ENCODE data around the gene BABAM2.

BABAM2 gene

GRCh38 chr2:27925766-27926472, 35.4 kb downstream of the BABAM2 start:
- no peak for DNase-seq
- in situ Hi-C loops (cut with HindIII; ENCODE audit: low pct_ligation_motif_present, low pct_unique_long_range_greater_than_20kb, low sequenced_read_pairs): no loop called here

- in situ Hi-C loops (cut with HindIII; ENCODE audit: low pct_ligation_motif_present, low pct_unique_long_range_greater_than_20kb, low sequenced_read_pairs): no loop called here
- no peak for DNase-seq
Observed at GRCh38 chr2:27929916-27930486, 39.5 kb downstream of the BABAM2 start.

DNA sequence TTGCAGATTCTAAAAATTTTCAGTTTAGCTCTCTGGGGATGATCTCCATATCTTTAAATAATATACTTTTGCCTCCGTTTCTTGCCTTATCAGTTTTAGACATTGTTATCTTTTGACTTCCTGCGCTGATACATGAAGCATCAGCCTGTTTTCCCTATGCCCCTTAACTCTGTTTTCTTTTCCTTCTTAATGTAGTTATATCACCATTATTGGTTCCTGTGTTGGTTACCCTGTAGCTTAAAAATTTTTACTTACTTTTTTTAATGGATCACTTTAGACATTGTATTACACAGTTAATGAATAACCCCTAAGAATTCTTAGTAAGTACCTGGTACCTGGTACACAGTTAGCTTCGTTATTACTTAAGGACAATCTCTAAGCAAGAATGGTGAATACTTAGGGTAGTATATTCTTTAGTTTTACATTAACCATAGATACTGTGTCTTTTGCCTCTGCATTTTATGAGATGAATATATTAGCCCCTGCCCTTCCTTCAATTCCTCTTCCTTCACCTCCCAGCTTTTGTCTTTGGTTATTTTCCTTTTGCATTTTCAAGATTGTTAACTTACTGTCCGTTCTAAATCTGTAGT, 40.9 kb downstream of the BABAM2 start:
- DNase-seq: no peak
- in situ Hi-C loops (cut with HindIII; ENCODE audit: low pct_ligation_motif_present, low pct_unique_long_range_greater_than_20kb, low sequenced_read_pairs): no loop called here

- DNase-seq: peak; percentile 83
- in situ Hi-C loops (cut with HindIII; ENCODE audit: low pct_ligation_motif_present, low pct_unique_long_range_greater_than_20kb, low sequenced_read_pairs): no loop called here
Observed at GRCh38 chr2:27932396-27932795, 41.9 kb downstream of the BABAM2 start.

GRCh38 chr2:27935026-27935425, 44.5 kb downstream of the BABAM2 start:
- in situ Hi-C loops (cut with HindIII; ENCODE audit: low pct_ligation_motif_present, low pct_unique_long_range_greater_than_20kb, low sequenced_read_pairs): no loop called here
- no peak for DNase-seq

DNA sequence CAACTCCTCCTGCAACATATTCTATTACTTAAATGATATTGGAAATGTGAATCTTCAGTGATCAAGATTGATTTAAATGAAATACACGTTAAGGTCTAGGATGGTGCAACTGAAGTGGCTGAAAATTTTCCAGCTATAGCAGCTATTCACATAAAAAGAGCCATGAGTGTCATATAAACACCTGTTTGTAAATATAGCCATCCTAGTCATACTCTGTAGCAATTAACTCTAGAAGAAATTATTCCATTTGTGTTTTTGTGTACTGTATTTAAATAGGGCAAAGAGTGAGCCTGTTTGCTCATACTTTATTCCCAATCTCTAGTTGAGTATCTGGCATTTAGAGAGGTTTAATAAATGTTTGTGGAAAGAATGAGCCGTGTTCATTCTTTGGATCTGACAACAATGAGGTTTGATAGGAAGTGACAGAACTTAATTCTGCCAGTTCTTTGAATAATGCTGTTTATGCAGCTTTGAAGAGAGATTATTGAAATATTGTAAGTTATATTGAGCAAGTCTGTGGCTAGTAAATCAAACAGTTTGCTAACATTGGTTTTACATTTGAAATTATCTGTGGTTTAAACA, 49.7 kb downstream of the BABAM2 start:
- DNase-seq: no peak
- in situ Hi-C loops (cut with HindIII; ENCODE audit: low pct_ligation_motif_present, low pct_unique_long_range_greater_than_20kb, low sequenced_read_pairs): no loop called here

DNA sequence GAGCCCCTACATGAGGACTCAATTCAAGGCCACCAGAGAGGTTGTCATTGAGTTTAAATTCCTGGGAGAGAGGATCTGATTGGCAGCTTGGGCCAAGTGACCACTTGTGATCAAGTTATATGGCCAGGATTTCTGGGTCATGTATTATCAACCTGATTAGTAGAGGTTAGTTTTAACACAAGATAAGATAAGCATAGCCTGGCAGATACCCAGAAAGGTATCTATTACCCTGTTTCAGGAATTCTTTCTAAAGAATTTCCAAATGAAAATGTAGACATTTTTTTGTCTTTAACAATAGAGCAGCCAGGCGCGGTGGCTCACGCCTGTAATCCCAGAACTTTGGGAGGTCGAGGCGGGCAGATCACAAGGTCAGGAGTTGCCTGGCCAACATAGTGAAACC, 50.5 kb downstream of the BABAM2 start:
- in situ Hi-C loops (cut with HindIII; ENCODE audit: low pct_ligation_motif_present, low pct_unique_long_range_greater_than_20kb, low sequenced_read_pairs): no loop called here

DNA sequence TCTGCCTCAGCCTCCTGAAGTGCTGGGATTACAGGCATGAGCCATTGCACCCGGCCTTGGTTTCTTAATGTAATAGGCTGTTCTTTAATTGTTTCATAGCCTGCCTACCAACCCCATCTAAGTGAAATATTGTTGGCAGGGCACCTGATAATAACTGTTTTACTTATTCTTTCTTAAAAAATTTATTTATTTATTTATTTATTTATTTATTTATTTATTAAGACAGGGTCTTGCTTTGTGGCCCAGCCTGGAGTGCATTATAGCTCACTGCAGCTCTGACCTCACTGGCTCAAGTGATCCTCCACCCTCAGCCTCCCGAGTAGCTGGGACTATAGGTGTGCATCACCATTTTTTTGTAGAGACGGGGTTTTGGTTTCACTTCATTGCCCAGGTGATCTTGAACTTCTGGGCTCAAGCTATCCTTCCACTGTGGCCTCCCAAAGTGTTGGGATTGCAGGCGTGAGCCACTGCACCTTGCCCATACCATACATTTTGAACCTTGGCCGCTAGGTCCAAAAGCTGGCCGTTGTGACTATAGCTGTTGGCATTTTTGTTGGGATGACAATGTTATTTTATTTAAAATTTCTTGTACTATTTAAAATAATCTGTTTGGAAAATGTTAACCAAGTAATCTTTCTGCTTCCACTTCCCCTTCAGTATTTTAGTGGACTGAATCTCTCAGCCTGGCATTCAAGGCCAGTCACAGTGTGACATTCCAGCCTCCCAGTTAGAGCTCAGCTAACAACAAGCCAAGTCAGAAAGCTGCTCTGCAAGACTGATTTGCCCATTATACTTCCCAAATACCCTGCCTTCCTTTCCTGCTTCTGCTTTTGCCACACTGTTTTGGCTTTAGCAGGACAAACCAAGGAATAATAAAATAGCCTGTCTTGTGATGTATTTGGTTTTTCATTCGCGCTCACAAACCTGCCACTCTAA, 52.4 kb downstream of the BABAM2 start:
- in situ Hi-C loops (cut with HindIII; ENCODE audit: low pct_ligation_motif_present, low pct_unique_long_range_greater_than_20kb, low sequenced_read_pairs): no loop called here
- DNase-seq: no peak

More for the DNA sequence above, 50.5 kb downstream of the BABAM2 start:
- no peak for DNase-seq

GRCh38 chr2:27946530-27947060, 56.1 kb downstream of the BABAM2 start:
- DNase-seq: peak; percentile 40
- in situ Hi-C loops (cut with HindIII; ENCODE audit: low pct_ligation_motif_present, low pct_unique_long_range_greater_than_20kb, low sequenced_read_pairs): no loop called here

DNA sequence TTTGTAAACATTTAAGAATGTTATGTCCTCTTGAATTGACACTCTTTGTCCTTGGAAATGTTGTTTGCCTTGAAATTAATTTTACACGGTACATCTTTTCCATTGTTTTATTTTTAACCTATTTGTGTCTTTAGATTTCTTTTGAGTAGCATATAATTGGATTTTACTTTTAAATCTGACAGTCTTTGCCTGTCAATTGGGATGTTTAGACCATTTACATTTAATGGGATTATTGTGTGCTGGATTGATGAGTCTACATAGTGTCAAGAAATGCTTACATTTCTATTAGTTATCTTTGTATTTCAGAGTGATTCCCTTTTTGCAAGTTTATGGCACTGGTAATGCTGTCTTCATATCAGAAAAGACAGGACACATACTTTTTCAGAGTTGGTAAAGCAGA, 61.5 kb downstream of the BABAM2 start:
- in situ Hi-C loops (cut with HindIII; ENCODE audit: low pct_ligation_motif_present, low pct_unique_long_range_greater_than_20kb, low sequenced_read_pairs): no loop called here
- DNase-seq: no peak

DNA sequence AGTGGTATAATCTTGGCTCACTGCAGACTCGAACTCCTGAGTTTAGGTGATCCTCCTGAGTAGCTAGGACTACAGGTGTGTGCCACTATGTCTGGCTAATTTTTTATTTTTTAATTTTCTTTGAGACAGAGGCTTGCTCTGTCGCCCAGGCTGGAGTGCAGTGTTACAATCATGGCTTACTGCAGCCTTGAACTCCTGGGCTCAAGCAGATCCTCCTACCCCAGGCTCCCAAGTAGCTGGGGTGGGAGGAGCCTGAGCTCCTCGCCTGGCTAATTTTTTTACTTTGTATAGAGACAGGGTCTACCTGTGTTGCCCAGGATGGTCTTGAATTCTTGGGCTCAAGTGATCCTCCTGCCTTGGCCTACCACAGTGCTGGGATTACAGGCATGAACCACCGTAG, 62.5 kb downstream of the BABAM2 start:
- in situ Hi-C loops (cut with HindIII; ENCODE audit: low pct_ligation_motif_present, low pct_unique_long_range_greater_than_20kb, low sequenced_read_pairs): no loop called here
- no peak for DNase-seq

DNA sequence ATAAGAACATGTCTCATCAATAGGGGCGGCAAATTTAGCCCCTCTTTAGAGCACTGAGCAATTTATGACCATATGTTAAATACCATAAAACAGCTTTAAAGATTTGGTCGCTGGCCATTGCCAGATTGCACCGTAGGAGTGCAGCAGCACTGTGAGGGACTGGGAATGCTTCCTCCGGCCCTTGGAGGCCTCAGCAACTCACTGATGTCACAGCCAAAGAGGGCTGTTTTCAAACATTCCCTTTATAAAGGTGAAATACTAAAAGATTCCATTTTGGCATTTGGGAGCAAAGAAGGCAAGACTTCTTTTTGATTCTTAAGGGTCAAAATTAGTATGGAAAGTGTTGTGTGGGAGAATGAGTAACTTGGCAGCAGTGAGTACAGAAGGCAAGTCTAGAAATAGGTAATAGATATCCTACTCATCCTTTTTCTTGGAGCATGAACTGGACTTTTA, 63.7 kb downstream of the BABAM2 start:
- in situ Hi-C loops (cut with HindIII; ENCODE audit: low pct_ligation_motif_present, low pct_unique_long_range_greater_than_20kb, low sequenced_read_pairs): no loop called here
- peak; percentile 67 for DNase-seq

GRCh38 chr2:27954771-27955383, 64.3 kb downstream of the BABAM2 start:
- DNase-seq: peak; percentile 97
- in situ Hi-C loops (cut with HindIII; ENCODE audit: low pct_ligation_motif_present, low pct_unique_long_range_greater_than_20kb, low sequenced_read_pairs): no loop called here

GRCh38 chr2:27955384-27956161, 65.0 kb downstream of the BABAM2 start:
- in situ Hi-C loops (cut with HindIII; ENCODE audit: low pct_ligation_motif_present, low pct_unique_long_range_greater_than_20kb, low sequenced_read_pairs): no loop called here
- DNase-seq: no peak

DNA sequence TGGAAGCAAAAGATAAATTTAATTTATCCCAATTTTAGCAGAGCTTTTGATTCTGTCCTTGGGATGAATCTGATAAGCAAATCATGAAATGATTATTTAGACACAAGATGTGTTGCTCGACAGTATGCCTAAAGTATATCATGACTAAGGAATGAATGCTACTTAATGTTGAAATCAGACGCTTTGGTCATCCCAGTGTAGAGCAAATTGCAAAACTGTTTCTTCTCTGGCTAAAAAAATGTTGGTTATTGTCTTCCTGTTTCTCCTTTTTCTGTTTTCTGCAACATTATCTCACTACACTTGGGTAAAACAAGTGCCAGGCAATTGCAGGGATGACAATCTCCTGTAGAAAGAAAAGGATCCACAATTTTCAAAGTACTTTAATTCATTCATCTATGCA, 66.4 kb downstream of the BABAM2 start:
- in situ Hi-C loops (cut with HindIII; ENCODE audit: low pct_ligation_motif_present, low pct_unique_long_range_greater_than_20kb, low sequenced_read_pairs): no loop called here
- DNase-seq: no peak

DNA sequence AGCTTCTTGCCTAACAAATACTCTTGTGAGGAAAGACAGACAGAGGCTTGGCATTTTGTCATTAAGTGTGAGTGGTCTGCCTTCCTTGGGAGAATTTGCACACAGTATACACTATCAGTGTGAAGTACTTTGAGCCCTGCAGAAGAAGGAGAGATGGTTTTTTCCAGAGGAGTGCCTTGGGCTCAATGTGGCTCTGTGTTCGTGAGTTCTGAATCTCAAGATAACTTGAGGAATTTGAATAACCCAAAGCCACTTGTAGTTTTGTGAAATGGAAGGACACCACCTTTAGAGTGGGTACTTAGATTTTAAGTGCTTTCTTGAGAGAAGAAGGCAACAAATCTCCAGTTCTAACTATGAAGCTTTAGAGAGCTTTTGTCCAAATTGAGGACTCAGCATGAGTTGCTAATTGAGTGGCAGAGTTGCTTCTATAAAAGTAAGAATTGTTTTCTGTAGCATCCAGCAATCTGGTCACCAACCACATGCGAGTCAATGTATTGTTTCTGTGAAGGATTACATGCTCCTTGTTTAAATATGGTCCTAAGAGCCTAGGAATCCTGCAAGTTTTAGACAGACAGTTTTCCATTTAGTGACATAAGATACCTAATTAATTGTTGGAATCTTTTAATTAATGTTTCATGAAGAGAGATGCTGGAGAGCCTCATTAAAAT, 68.3 kb downstream of the BABAM2 start:
- in situ Hi-C loops (cut with HindIII; ENCODE audit: low pct_ligation_motif_present, low pct_unique_long_range_greater_than_20kb, low sequenced_read_pairs): no loop called here

DNA sequence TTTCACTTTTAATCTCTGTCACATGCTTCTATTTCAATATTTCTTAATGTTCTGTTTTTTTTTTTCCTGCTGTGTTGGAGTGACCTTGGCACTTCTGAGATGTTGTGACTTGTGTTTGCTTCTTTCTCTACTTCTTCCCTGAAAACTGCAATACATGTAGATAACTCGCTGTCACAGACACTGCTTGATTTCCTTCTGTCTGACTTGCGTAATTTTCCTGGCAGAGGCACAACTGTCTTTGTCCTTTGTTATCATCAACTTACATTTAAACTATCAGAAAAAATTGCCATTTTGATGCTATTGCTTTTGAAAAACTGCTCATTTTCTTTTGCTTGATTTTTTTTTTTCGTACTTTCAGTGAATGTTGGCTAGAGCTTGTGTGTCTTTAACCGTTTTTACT, 69.0 kb downstream of the BABAM2 start:
- in situ Hi-C loops (cut with HindIII; ENCODE audit: low pct_ligation_motif_present, low pct_unique_long_range_greater_than_20kb, low sequenced_read_pairs): no loop called here
- DNase-seq: no peak

More for the DNA sequence above, 68.3 kb downstream of the BABAM2 start:
- no peak for DNase-seq

Measured in ACHN (cell line).